ENCODE measurements around the gene RPL39L. TPM values are rescaled to one million over a fixed set of nuclear protein-coding genes. Genes with fewer than 3 reads are reported as not detected.

The RPL39L gene
- polyA plus RNA-seq, 12 donors = 7.3 to 239 (median 9.6) TPM; not detected in 1

Other genes with a start within 250 kb of the RPL39L start
- 10 to 100 TPM in 11 of 12 donors, not detected in 1; 11.4 to 35.3 (median 17.6) TPM for gene ST6GAL1, start 209.0 kb downstream of the RPL39L start, polyA plus RNA-seq (ENCODE audit: insufficient read length in 12 of 12)
- gene RTP1, start 58.0 kb upstream of the RPL39L start, polyA plus RNA-seq (ENCODE audit: insufficient read length in 12 of 12) = under 1 TPM in 6 of 12 donors, not detected in 6; 0.08 to 0.60 (median 0.31) TPM
- gene MASP1, start 152.2 kb upstream of the RPL39L start, polyA plus RNA-seq (ENCODE audit: insufficient read length in 12 of 12) = 10 to 100 TPM in 5 of 12 donors, 1 to 10 TPM in 6, not detected in 1; 5.3 to 17.6 (median 9.0) TPM
- gene RTP4, start 228.9 kb upstream of the RPL39L start, polyA plus RNA-seq (ENCODE audit: insufficient read length in 12 of 12) = under 1 TPM in 8 of 12 donors, not detected in 4; 0.12 to 0.64 (median 0.31) TPM